Glomerular visceral epithelial cell (primary cell): Measurements from ENCODE around the gene DISC1.
A peak's percentile ranks its signal among the peaks of the same experiment; 100 is the strongest.
"Not testable (repeated sequence)": the region's sequence is repeated elsewhere in the genome, so short reads cannot be mapped to it uniquely, and the experiment has no call there.

Source experiments
- DNase-seq: peaks from one replicate; pipeline ENCODE4 v3.0.0-alpha.2; 2016; ENCODE audit errors: extremely low spot score

DISC1 gene

DNA sequence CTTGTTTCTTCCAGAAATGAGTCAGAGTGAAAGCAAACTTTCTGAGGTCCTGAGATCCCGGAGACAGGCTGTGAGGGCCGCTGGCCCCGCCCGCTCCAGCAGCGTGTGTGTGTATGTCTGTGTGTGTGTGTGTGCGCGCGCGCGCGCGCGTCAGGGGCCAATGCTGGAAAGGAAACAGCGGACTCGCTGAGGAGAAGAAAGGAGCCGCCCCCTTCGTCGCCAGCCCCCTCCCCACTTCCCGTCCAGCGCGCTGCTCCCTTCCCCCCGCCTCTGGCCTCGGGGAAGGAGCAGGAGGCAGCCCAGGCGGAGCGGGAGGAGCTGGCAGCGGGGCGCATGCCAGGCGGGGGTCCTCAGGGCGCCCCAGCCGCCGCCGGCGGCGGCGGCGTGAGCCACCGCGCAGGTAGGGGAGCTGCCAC lies at the start of gene DISC1:
Gene DISC1 (plus strand): TSS at position 256 of the 416 bp plus-strand sequence. CDS start 78 bp downstream, at position 334.
- DNase-seq: peak; percentile 93

DNA sequence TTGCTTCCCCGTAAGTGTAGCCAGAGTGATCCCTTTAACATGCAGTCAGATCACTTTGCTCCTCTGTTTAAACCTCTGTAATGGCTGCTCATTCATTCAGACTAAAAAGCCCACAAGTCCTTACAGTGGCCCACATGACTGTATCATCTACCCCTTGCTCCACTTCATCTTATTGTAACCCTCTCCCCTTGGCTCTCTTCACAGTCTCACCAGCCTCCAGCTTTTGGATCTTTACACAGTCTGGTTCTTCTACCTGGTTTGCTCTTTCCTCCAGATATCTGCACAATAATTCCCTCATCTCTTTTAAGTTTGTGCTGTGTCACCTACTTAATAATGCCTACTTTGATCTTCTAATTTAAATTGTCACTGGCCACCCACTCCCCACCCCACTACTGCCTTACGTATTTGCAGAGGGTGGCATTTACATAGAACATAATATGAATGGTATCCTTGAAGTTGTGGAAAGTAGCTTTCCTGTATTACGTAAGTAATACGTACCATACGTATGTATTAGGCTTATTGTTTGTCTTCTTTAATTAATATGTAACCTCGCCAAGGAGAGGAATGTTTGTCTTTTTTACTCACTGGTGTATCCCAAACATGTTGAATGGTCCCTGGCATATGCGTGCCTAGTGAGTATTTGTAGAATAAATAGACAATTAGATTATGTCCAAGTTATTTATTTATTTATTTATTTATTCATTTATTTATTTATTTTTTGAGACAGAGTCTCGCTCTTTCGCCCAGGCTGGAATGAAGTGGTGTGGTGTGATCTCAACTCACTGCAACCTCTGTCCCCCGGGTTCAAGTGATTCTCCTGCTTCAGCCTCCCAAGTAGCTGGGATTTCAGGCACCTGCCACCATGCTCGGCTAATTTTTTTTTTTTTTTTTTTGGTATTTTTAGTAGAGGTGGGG lies 49.5 kb upstream of the DISC1 start:
- DNase-seq: no peak

DNA sequence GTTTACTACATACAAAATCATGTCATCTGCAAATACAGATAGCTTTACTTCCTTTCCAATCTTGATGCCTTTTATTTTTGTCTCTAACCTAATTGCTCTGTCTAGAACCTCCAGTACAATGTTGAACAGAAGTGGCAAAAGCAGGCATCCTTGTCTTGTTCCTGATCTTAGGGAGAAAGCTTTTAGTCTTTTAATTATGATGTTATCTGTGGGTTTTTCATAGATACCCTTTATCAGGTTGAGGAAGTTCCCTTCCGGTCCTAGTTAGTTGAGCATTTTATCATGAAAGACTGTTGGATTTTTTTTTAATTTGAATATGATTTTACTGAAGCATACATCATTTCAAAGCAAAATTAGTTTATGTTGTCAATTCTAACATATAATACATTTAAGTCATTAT lies 45.7 kb upstream of the DISC1 start:
- DNase-seq: no peak

DNA sequence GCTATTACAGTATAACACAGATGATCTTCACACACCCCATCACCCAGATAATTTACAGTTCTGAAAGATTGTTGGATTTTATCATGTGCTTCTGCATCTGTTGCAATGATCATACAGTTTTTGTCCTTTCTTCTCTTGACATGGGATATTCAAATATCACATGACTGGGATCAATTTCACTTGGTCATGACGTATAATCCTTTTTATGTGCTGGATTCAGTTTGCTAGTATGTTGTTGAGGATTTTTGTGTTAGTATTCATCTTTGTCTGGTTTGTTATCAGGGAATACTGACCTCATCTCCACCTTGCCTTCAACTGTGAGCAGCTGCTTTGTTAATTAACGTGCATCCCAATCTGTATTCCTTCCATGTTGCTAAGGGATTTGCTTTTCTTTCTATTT lies 44.7 kb upstream of the DISC1 start:
- DNase-seq: no peak

DNA sequence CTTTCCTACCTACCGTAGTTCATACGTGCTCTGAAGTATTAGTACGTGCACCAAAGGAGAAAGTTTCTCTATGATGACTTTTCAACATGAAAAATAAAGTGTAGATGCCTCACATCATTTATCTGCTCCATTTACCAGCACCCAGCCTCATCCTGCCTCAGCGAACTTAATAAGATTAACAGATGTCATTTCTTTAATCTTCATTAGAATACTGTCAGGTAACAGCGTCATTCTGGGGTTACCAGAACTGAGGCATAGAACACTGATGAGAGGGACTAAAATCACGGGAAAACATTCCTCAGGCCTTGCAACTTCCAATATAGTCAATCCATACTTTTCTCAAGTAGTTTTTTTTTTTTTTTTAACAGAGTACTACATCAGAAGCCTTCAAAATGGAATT lies 43.2 kb upstream of the DISC1 start:
- DNase-seq: no peak

DNA sequence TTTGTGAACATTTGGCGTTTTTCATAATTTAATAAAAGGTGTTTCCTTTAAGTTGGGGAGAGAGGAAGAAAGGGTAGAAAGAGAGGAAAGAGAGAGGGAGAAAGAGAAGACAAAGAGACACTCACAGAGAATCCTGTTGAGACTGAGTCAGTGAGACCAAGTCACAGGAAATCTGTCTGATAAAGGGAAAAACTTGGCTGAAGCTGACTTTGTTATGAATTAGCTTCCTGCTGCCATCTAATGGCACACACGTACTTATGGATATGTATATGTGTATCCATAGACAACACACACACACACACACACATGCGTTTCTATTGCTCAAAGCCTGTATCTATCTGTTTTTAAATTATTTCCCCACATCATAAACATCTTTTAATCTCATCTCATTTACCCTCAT lies 42.5 kb upstream of the DISC1 start:
- peak; percentile 54 for DNase-seq

DNA sequence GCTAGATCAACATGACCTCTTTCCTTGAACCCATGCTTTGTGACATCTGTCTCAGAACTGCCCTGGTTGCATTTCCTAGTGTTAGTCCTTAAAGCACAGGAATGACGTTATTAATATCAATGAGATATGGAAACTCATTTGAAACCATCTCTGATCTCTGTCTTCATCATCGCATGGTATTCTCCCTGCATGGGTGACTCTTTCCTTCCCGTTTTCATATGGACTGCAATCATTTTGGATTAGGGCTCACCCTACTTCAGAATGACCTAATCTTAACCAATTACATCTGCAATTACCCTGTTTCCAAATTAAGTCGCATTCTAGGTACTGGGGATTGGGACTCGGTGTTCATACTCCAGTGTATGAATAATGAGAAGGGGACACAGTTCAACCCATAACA lies 41.7 kb upstream of the DISC1 start:
- DNase-seq: no peak

DNA sequence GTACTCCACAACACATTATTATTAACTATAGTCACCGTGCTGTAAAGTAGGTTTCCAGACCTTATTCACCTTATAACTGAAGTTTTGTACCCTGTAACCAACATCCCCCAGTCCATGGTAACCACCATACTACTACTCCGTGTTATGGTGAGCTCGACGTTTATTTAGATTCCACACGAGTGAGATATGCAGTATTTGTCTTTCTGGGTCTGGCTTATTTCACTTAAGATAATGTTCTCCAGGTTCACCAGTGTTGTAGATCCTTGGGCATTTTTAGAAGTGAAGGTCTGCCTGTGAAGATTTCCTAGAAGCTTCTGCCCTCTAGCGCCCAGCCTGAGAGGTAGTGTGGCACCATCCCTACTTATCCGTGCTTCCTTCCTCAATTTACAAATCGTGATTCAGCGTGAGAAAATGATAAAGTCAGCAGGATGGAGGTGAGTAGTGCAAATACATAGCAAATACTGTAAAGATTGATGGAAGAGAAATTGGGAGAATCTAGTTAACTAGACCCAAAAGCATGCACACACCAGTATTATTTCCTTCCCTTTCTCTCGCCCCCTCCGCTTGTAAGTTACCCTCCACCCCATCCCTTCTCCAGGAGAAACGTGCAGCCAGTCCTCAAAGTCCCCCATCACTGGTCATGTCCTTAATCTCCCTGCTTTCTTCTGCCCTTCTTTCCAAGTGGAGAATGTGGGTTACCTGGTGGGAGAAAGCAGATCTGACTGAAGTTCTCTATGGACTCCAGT lies 36.0 kb upstream of the DISC1 start:
- peak; percentile 68 for DNase-seq

DNA sequence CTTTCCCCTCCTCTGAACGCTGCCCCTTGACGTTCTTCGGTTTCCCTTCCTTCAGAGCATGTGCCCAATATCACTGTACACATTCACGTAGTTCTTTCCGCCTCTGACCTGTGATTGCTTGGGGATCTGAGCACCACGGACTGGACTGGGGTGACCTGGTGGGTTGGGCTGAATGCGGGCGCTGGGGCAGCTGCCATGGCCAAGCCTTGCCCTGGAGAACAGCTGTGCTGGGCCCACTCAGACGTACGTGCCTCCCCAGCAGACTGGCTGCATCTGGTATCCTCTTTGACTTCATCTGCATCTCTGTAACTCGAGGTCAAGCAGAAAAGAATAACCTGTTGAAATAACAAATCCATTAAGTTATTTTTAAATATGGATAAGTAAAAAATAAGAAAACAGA lies 35.1 kb upstream of the DISC1 start:
- DNase-seq: no peak

DNA sequence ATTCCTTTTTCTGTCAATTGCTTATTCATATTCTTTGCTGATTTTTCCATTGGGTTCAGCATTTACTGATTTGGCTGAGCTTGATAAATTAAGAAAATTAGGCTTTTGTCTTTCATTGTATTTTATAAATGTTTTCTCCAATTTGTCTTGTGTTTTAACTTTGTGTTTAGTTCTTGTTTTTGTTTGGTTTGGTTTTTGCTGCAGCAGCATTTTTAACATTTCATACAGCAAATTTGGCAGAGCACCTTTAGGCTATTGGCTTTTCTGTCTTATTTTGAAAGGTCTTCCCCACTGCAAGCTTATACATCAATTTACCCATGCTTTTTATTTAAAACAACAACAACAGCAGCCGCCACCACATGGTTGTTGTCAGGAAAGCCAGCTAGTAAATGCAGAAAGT lies 33.8 kb upstream of the DISC1 start:
- DNase-seq: no peak

DNA sequence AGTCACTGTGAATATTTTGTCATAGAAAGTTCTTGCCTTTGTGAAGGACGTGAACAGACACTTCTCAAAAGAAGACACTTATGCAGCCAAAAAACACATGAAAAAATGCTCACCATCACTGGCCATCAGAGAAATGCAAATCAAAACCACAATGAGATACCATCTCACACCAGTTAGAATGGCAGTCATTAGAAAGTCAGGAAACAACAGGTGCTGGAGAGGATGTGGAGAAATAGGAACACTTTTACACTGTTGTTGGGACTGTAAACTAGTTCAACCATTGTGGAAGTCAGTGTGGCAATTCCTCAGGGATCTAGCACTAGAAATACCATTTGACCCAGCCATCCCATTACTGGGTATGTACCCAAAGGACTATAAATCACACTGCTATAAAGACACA lies 33.3 kb upstream of the DISC1 start:
- not testable (repeated sequence) for DNase-seq

DNA sequence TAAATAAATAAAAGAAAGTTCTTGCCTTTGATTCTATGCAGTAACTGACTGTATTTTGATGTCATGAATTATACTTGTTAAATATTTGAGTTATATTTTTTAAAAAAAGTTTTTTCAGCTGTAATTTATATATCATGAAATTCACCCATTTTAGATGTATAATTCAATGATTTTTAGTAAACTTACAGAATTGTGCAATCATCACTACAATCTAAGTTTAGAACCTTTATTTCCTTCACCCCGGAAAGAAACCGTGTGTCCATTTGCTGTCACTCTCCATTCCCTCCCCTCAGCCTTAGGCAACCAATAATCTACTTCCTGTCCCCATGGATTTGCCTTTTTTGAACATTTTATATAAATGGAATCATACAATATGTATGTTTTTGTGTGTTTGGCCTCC lies 32.5 kb upstream of the DISC1 start:
- no peak for DNase-seq

DNA sequence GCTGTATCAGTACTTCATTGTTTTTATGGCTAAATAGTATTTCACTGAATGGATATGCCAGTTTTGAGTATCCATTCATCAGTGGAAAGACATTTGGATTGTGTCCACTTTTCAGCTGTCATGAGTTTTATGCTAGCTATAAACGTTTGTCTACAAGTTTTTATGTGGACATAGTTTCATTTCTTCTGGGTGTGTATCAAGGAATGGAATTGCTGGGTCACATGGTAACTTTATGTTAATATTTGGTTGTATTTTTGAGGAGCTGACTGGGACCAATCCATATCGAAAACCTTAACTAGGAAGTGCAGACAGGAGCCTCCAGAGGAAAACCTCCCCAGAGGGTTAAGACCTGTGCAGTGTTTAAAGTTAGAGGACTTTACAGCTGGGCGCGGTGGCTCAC lies 31.8 kb upstream of the DISC1 start:
- no peak for DNase-seq

DNA sequence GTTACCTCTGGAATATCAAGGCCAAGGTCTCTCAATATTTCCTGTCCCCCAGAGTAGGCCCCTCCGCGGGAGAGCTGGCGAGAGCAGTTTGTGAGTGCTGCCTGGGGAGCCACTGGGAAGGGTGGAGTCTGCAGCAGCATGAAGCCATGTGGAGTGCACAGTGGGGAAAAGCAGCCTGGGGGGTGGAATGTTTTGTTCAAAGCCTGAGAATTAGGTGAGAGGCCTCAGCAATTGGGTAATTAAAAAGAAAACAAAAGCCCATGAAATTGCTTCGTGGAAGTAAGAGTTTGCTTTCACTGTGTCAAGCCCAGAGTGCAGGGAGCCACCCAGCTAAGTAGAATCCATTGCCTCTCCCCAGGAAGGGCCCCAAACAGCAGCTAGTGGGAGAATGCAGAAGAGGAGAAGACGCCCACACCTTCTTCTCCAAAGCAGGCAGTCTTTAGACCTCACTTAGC lies 30.2 kb upstream of the DISC1 start:
- no peak for DNase-seq

DNA sequence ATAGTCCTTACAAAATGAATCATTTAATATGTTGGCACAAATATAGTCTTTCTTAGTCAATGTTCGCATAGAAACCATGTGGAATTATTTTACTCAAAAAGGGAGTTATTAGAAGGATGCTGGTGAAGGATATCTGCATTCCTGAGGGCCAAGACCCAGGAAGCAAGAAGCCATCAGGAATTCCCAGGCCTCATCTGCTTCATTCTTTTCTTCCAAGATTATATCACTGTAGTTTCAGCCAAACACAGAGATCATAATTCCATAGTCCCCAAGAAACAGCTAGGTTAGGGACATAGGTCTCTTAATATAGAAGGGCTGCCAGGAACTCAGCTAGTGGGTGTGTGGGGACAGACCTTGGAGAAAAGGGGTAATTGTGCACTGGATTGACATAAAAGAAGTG lies 28.6 kb upstream of the DISC1 start:
- DNase-seq: no peak

DNA sequence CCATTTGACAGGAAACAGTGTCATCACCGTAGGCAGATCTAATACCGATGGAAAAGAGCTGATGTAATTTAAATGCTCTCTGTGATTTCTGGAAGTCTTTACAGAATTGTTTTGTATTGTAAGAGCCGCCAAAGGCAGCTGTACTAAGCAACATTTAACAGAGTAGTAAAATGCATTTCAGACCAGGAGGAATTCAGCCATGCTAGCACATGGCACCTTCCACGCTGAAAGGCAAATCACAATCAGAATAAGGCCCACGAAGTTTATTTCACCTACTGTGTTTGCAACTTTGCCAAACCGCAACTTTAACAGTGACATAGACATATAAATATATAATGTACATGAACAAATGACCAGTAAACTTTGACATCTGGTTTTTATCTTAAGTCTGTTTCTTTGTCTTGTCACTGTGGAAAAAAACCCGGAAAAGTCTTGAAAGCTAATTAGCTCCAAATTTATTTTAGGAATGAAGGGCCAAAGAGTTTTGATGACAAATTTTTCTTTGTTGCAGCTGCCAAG lies 26.1 kb upstream of the DISC1 start:
- DNase-seq: no peak

DNA sequence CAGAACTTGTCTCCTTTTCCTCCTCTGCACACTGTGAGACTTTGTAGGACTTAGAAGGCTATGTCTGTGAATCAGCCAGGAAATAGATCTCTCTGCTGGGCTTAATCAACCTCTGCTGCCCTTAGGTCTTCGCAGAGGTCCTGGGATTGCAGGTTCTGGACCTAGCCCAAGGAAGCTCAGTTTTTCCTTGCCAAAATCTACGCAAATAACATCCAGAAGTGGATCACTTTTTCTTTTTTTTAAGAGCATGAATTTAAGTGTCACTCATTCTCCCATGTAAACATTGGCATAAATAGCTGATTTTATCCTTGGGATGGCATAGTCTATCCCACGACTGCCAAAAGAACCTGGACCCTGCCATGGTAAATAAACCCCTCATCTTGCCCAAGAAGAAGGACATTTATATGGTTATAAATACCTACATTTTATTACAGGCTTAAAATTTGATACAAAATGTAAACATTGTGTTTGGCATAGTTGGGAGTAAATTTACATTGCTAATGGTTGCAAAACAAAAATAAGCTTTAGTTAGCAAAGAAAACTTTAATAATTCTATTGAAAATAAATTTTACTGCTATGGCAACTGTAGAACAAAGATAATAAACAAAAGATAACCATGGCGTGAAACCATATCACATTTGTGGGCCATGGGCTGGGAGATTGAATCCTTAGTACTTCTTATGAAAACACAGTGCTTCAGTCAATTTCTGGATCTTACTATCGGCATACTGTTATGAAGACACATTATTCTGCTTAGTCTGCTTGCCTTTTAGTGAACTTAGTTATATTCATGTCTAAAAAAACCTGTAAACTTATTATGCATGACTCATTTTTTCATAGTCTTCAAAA lies 24.5 kb upstream of the DISC1 start:
- no peak for DNase-seq

DNA sequence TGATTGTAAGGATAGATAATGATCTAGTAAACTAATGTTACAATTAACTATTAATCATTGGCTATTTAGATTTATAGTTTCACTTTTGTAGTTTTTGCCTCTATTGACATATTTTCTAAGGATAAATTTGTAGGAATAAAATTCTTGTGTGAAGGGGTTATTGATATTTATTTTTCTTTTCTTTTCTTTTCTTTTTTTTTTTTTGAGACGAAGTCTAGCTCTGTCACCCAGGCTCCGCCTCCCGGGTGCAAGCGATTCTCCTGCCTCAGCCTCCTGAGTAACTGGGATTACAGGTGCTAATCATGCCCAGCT lies 24.0 kb upstream of the DISC1 start:
- no peak for DNase-seq

DNA sequence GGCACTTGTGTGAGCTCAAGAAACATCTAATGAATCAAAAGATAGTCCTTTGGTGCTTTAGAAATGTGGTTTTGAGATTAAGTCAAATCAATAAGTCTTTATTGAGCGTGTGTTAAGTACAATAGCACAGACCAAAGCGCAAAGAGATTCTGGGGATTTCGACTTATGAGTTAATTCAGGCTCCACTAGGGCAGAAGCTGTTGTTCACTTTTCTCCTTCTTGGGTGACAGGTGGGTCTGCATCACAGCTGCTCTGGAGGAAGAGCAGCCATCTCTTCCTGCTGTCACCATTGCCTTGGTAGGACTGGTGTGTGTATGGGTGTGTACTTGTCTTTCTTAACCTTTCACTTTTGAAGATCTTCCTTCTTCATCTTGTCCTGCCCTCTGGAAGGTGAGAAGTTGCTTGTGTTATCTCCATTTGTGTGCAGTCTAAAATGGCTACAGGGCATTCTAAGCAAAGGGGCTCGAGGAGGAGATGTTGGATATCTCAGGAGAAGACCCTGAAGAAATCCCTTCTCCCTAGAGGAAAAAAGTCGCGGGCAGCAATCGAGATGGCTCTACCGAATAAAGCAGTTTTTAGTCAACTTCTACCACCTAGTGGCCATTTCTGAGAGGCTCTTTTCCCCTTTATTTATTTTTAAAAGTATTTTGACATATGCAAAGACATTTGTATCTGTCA lies 22.9 kb upstream of the DISC1 start:
- peak; percentile 60 for DNase-seq

DNA sequence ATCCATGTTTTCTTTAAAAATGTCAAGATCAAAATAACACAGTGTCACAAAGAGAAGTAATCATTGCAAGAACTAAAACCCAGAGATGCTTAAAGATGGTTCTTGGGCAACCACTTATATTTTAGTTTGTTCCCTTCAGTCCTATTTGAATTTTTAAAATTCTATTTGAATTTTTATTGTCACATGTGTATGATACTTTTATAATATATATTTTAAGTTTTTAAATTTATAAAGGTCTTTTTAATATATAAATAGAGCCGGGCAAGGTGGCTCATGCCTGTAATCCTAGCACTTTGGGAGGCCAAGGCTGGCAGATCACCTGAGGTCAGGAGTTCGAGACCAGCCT lies 22.3 kb upstream of the DISC1 start:
- DNase-seq: no peak
